Nasal cavity respiratory epithelium epithelial cell of viscerocranial mucosa (primary cell): ENCODE results near the gene ATG4C. TPM values are rescaled to one million over a fixed set of nuclear protein-coding genes. Genes with fewer than 3 reads are reported as not detected.

Experiments used
- total RNA-seq: library from RNA; depleted of rRNA; stranded (reverse); fragments of >200 nt; gene quantifications from 2 replicates; pipeline ENCODE4 v1.2.3, GENCODE V29; 2014

ATG4C gene
- total RNA-seq: 5.5 and 8.0 TPM in 2 replicates

GRCh38 chr1:62783736-62784508, at the start of gene ATG4C:
Gene ATG4C, plus strand, starts transcription at chr1:62784132. Its CDS starts 19,655 bp downstream, at chr1:62803787.

Other genes starting within 250 kb of the ATG4C start
- gene ANGPTL3, start 186.6 kb upstream of the ATG4C start, total RNA-seq: not detected in 2 replicates
- 29.0 and 78.2 TPM in 2 replicates for gene DOCK7, start 95.7 kb upstream of the ATG4C start, total RNA-seq